Panc1 (cell line): ENCODE results near the gene PGAM5. TPM values are rescaled to one million over a fixed set of nuclear protein-coding genes. Genes with fewer than 3 reads are reported as not detected.

Experiments
- ATAC-seq: fragments of 200-7000 bp; cut with Tn5 transposase; 2 replicates; pipeline ENCODE4 v1.9.1; 2020; ENCODE audit warnings: mild to moderate bottlenecking, moderate library complexity
- BruUV-seq: library from RNA; stranded (reverse); fragments of 400-500 nt; replicated peaks from 2 replicates; lab custom pipeline; 2021; lab: Mats Ljungman, UMichigan
- CTCF ChIA-PET: fragments of 300-600 bp; sonication (Branson Sonifier 250); formaldehyde crosslinking; loops from one replicate; lab custom pipeline; 2022; ENCODE audit warnings: antibody characterized with exemption; lab: Charles Lee
- POLR2A ChIA-PET: fragments of 300-600 bp; sonication (Branson Sonifier 250); formaldehyde crosslinking; loops from one replicate; lab custom pipeline; 2022; ENCODE audit warnings: antibody characterized with exemption; lab: Charles Lee
- DNase-seq: peaks from one replicate; pipeline ENCODE4 v3.0.0-alpha.2; 2010; ENCODE audit warnings: low read depth, low spot score
- H3K27ac ChIP-seq: 2 replicates; pipeline ENCODE4 v1.5.1; 2011; ENCODE audit warnings: mild to moderate bottlenecking, low read length, inconsistent platforms
- H3K27me3 ChIP-seq: fragments of 200-500 bp; sonication (Bioruptor generic); 2 replicates; pipeline ENCODE4 v1.6.0; 2014; ENCODE audit warnings: low read length, inconsistent platforms; ENCODE audit not compliant: control insufficient read depth, insufficient read depth
- H3K36me3 ChIP-seq: fragments of 200-500 bp; sonication (Bioruptor generic); 2 replicates; pipeline ENCODE4 v1.5.1; 2014; ENCODE audit warnings: inconsistent platforms, mild to moderate bottlenecking, low read length, moderate library complexity; ENCODE audit not compliant: control insufficient read depth, insufficient read depth
- H3K4me1 ChIP-seq: 2 replicates; pipeline ENCODE4 v1.5.1; 2011; ENCODE audit warnings: inconsistent platforms, mild to moderate bottlenecking, low read length, moderate library complexity; ENCODE audit not compliant: control insufficient read depth, insufficient read depth
- H3K4me3 ChIP-seq, 2 experiments: 2 replicates each; pipeline ENCODE4 v1.5.1; 2011 to 2012; ENCODE audit warnings: low read depth in 2 of 2, low read length in 2 of 2, mild to moderate bottlenecking in 2 of 2, inconsistent platforms in 1 of 2, moderate library complexity in 1 of 2
- H3K9me3 ChIP-seq: fragments of 200-500 bp; sonication (Bioruptor generic); 2 replicates; pipeline ENCODE4 v1.5.1; 2014; ENCODE audit warnings: low read depth, mild to moderate bottlenecking, inconsistent platforms, low read length, moderate library complexity; ENCODE audit not compliant: control insufficient read depth, insufficient read depth
- CTCF ChIP-seq: fragments of 450-650 bp; IDR thresholded peaks from 2 replicates; pipeline ENCODE4 v1.5.1; 2017; ENCODE audit warnings: mild to moderate bottlenecking
- POLR2AphosphoS5 ChIP-seq: IDR thresholded peaks from 2 replicates; pipeline ENCODE4 v1.6.1; 2012; ENCODE audit warnings: mild to moderate bottlenecking, low read depth, low read length, moderate library complexity
- REST ChIP-seq, 2 experiments: IDR thresholded peaks; 2 replicates each; pipeline ENCODE4 v1.6.1; 2011 to 2012; ENCODE audit warnings: low read depth in 2 of 2, control low read depth in 1 of 2, low read length in 1 of 2, mild to moderate bottlenecking in 1 of 2, moderate library complexity in 1 of 2; ENCODE audit not compliant: insufficient read depth in 1 of 2
- SIN3A ChIP-seq: IDR thresholded peaks from 2 replicates; pipeline ENCODE4 v1.6.1; 2012; ENCODE audit warnings: low read depth, mild to moderate bottlenecking, low read length, moderate library complexity, borderline replicate concordance; ENCODE audit not compliant: insufficient read depth
- TCF7L2 ChIP-seq: IDR thresholded peaks from 2 replicates; pipeline ENCODE4 v1.6.1; 2011; ENCODE audit warnings: mild to moderate bottlenecking, low read depth, low read length, inconsistent platforms
- in situ Hi-C: cut with HindIII; loops from 2 replicates; pipeline ENCODE4 v1.10.0; 2016; ENCODE audit warnings: low sequenced_read_pairs, low pct_unique_long_range_greater_than_20kb
- intact Hi-C: fragments of 100-400 bp; cut with micrococcal nuclease; formaldehyde crosslinking; loops from one replicate; pipeline ENCODE4 v1.10.0; 2022; ENCODE audit not compliant: unreplicated experiment
- total RNA-seq: library from RNA; stranded (reverse); gene quantifications from one replicate; pipeline ENCODE4 v1.2.1, GENCODE V29; 2021; ENCODE audit not compliant: unreplicated experiment

PGAM5 gene
- total RNA-seq, 1 experiment from 2014 or later = 116 TPM

- intact Hi-C loops = no loop called here
Measured at GRCh38 chr12:132740652-132741051, 30.0 kb downstream of the PGAM5 start.

GRCh38 chr12:132741620-132742019 lies 31.0 kb downstream of the PGAM5 start:
- POLR2A ChIA-PET = no interaction called here
- CTCF ChIA-PET = no interaction called here
- DNase-seq = no peak
- TF ChIP-seq REST (IDR thresholded peaks at IDR 0.05; ENCODE audit: insufficient read depth in 1 of 2, low read depth in 2 of 2, low read length in 1 of 2) (no peak), SIN3A (no peak), CTCF (no peak), TCF7L2 (no peak), POLR2AphosphoS5 (no peak)
- Histone ChIP-seq H3K4me1 (no peaks in the 10 kb centered on the region), H3K36me3 (peaks cover 35% of the 10 kb centered on the region), H3K27ac (no peak overlapping the region), H3K9me3 (no peaks in the 10 kb centered on the region), H3K27me3 (no peaks in the 10 kb centered on the region), H3K4me3 (no peak overlapping the region)
- BruUV-seq = no TSS peak
- in situ Hi-C loops (no loop called here), intact Hi-C loops (no loop called here)
- ATAC-seq = no peak

More at GRCh38 chr12:132740652-132741051, 30.0 kb downstream of the PGAM5 start:
- POLR2A ChIA-PET = no interaction called here
- in situ Hi-C loops = no loop called here
- H3K36me3 ChIP-seq = peaks cover 30% of the 10 kb centered on the region
- no peak overlapping the region for H3K27ac ChIP-seq
- H3K27me3 ChIP-seq = no peaks in the 10 kb centered on the region
- TF ChIP-seq REST (IDR thresholded peaks at IDR 0.05; ENCODE audit: insufficient read depth in 1 of 2, low read depth in 2 of 2, low read length in 1 of 2) (no peak), SIN3A (no peak), TCF7L2 (no peak), CTCF (no peak), POLR2AphosphoS5 (no peak)
- CTCF ChIA-PET = no interaction called here
- no peak overlapping the region for H3K4me3 ChIP-seq
- ATAC-seq = no peak
- no peaks in the 10 kb centered on the region for H3K9me3 ChIP-seq
- H3K4me1 ChIP-seq = no peaks in the 10 kb centered on the region
- no TSS peak for BruUV-seq
- DNase-seq = no peak
